HCT116 (cell line): ENCODE data around the gene PSMD3. TPM values are rescaled to one million over a fixed set of nuclear protein-coding genes. Genes with fewer than 3 reads are reported as not detected.

Source experiments
- ATAC-seq: fragments of 200-7000 bp; cut with Tn5 transposase; 2 replicates; pipeline ENCODE4 v1.9.1; 2020; ENCODE audit warnings: mild to moderate bottlenecking, moderate library complexity
- BruUV-seq: library from RNA; stranded (reverse); fragments of 400-500 nt; replicated peaks from 2 replicates; lab custom pipeline; 2021; lab: Mats Ljungman, UMichigan
- CTCF ChIA-PET: fragments of 300-600 bp; sonication (Branson Sonifier 250); formaldehyde crosslinking; loops from one replicate; lab custom pipeline; 2021; ENCODE audit warnings: antibody characterized with exemption; lab: Charles Lee
- POLR2A ChIA-PET: fragments of 300-600, 350-600 bp; sonication (Branson Sonifier 250); formaldehyde crosslinking; loops from one replicate; lab custom pipeline; 2021; ENCODE audit warnings: antibody characterized with exemption; lab: Charles Lee
- RAD21 ChIA-PET, 2 experiments: fragments of 300-600 bp; sonication (Branson Sonifier 250); formaldehyde crosslinking; loops; one replicate each; lab custom pipeline; 2023; ENCODE audit warnings: low total read pairs in 2 of 2; ENCODE audit not compliant: uncharacterized antibody in 2 of 2, unreplicated experiment in 2 of 2, low non-redundant PET in 1 of 2; lab: Charles Lee
- DNase-seq: peaks from one replicate; pipeline ENCODE4 v3.0.0-alpha.2; 2010; ENCODE audit warnings: low read depth, low spot score
- H2AFZ ChIP-seq: fragments of 200-600 bp; shearing (Covaris generic), sonication (generic); 2 replicates; pipeline ENCODE4 v1.6.1; 2017; ENCODE audit warnings: low read depth, mixed run types, mixed read lengths, antibody characterized with exemption, low read length; ENCODE audit not compliant: poor library complexity, severe bottlenecking
- H3K27ac ChIP-seq: 2 replicates; pipeline ENCODE4 v1.5.1; 2012; ENCODE audit warnings: low read depth, low read length
- H3K27me3 ChIP-seq: fragments of 200-600 bp; sonication (generic); 2 replicates; pipeline ENCODE4 v1.6.1; 2016; ENCODE audit warnings: mixed run types, low read length, mixed read lengths; ENCODE audit not compliant: insufficient read depth
- H3K36me3 ChIP-seq, 2 experiments: fragments of 200-500 bp in 1 of 2; fragments of 200-600 bp in 1 of 2; sonication (Bioruptor generic) in 1 of 2; sonication (generic) in 1 of 2; 2 replicates each; pipeline versions ENCODE4 v1.5.1 to v1.6.1; 2014 to 2016; ENCODE audit warnings: low read length in 2 of 2, inconsistent platforms in 1 of 2, mixed read lengths in 1 of 2, mixed run types in 1 of 2; ENCODE audit not compliant: insufficient read depth in 2 of 2, control insufficient read depth in 1 of 2
- H3K4me1 ChIP-seq, 2 experiments: fragments of 200-600 bp in 1 of 2; sonication (generic) in 1 of 2; 2 replicates each; pipeline versions ENCODE4 v1.5.1 to v1.6.1; 2012 to 2017; ENCODE audit warnings: low read length in 2 of 2, inconsistent platforms in 1 of 2, mild to moderate bottlenecking in 1 of 2, mixed read lengths in 1 of 2, mixed run types in 1 of 2, moderate library complexity in 1 of 2; ENCODE audit not compliant: insufficient read depth in 2 of 2, control insufficient read depth in 1 of 2
- H3K4me2 ChIP-seq: fragments of 200-600 bp; sonication (generic); 2 replicates; pipeline ENCODE4 v1.6.1; 2017; ENCODE audit warnings: mixed run types, low read length, mixed read lengths
- H3K4me3 ChIP-seq, 2 experiments: fragments of 200-600 bp in 1 of 2; sonication (generic) in 1 of 2; replicated peaks in 1 of 2; 2 replicates each; pipeline ENCODE4 v1.5.1; 2011 to 2016; ENCODE audit warnings: low read length in 2 of 2, control low read depth in 1 of 2, low read depth in 1 of 2, mild to moderate bottlenecking in 1 of 2, mixed read lengths in 1 of 2, mixed run types in 1 of 2
- H3K79me2 ChIP-seq: fragments of 200-600 bp; sonication (generic); 2 replicates; pipeline ENCODE4 v1.6.1; 2017; ENCODE audit warnings: mild to moderate bottlenecking, mixed run types, low read length, moderate library complexity, mixed read lengths; ENCODE audit not compliant: insufficient read depth
- H3K9ac ChIP-seq: fragments of 200-600 bp; sonication (generic); 2 replicates; pipeline ENCODE4 v1.6.1; 2016; ENCODE audit warnings: low read length, mixed read lengths
- H3K9me2 ChIP-seq: fragments of 200-600 bp; sonication (generic), shearing (Covaris generic); 2 replicates; pipeline ENCODE4 v1.6.1; 2017; ENCODE audit warnings: mixed run types, mild to moderate bottlenecking, moderate library complexity; ENCODE audit not compliant: insufficient read depth
- H3K9me3 ChIP-seq, 2 experiments: fragments of 200-500 bp in 1 of 2; fragments of 200-600 bp in 1 of 2; sonication (Bioruptor generic) in 1 of 2; sonication (generic) in 1 of 2; 2 replicates each; pipeline ENCODE4 v1.6.1; 2014 to 2017; ENCODE audit warnings: low read length in 2 of 2, mixed read lengths in 2 of 2, inconsistent platforms in 1 of 2, low read depth in 1 of 2, mild to moderate bottlenecking in 1 of 2, mixed run types in 1 of 2, moderate library complexity in 1 of 2; ENCODE audit not compliant: control insufficient read depth in 1 of 2, insufficient read depth in 1 of 2
- H4K20me1 ChIP-seq: fragments of 200-600 bp; sonication (generic), shearing (Covaris generic); 2 replicates; pipeline ENCODE4 v1.6.1; 2017; ENCODE audit warnings: mixed run types, mild to moderate bottlenecking, moderate library complexity; ENCODE audit not compliant: insufficient read depth
- CBX3 ChIP-seq: IDR thresholded peaks from 2 replicates; pipeline ENCODE4 v1.6.1; 2012; ENCODE audit warnings: low read depth
- CEBPB ChIP-seq: IDR thresholded peaks from 2 replicates; pipeline ENCODE4 v1.6.1; 2012; ENCODE audit warnings: low read depth
- CTCF ChIP-seq, 3 experiments: fragments of 200-600 bp in 1 of 3; sonication (generic) in 1 of 3; IDR thresholded peaks in 2 of 3; conservative IDR thresholded peaks in 1 of 3; 2 replicates each; pipeline ENCODE4 v1.5.1; 2012 to 2017; ENCODE audit warnings: low read depth in 2 of 3, low read length in 2 of 3, antibody characterized with exemption in 1 of 3, borderline replicate concordance in 1 of 3, control low read depth in 1 of 3, mild to moderate bottlenecking in 1 of 3, mixed read lengths in 1 of 3, mixed run types in 1 of 3, moderate library complexity in 1 of 3; ENCODE audit not compliant: insufficient read depth in 1 of 3
- EGR1 ChIP-seq: IDR thresholded peaks from 2 replicates; pipeline ENCODE4 v1.6.1; 2012; ENCODE audit warnings: low read depth
- ELF1 ChIP-seq: IDR thresholded peaks from 2 replicates; pipeline ENCODE4 v1.6.1; 2012; ENCODE audit warnings: low read depth, borderline replicate concordance
- EZH2 ChIP-seq: fragments of 200-600 bp; sonication (generic); IDR thresholded peaks from 2 replicates; pipeline ENCODE4 v1.6.1; 2017; ENCODE audit warnings: antibody characterized with exemption, mixed run types
- FOSL1 ChIP-seq: IDR thresholded peaks from 2 replicates; pipeline ENCODE4 v1.6.1; 2012; ENCODE audit warnings: low read depth
- POLR2AphosphoS5 ChIP-seq: IDR thresholded peaks from 2 replicates; pipeline ENCODE4 v1.6.1; 2011; ENCODE audit warnings: mild to moderate bottlenecking, low read depth, low read length, moderate library complexity
- RAD21 ChIP-seq: IDR thresholded peaks from 2 replicates; pipeline ENCODE4 v1.6.1; 2012; ENCODE audit warnings: low read depth, mild to moderate bottlenecking
- REST ChIP-seq: IDR thresholded peaks from 2 replicates; pipeline ENCODE4 v1.6.1; 2012; ENCODE audit warnings: low read depth
- SRF ChIP-seq: IDR thresholded peaks from 2 replicates; pipeline ENCODE4 v1.6.1; 2012; ENCODE audit warnings: low read depth
- YY1 ChIP-seq: IDR thresholded peaks from 2 replicates; pipeline ENCODE4 v1.6.1; 2011; ENCODE audit warnings: low read length, low read depth, moderate library complexity, mild to moderate bottlenecking; ENCODE audit not compliant: insufficient replicate concordance; ENCODE audit errors: extremely low read depth
- ZBTB33 ChIP-seq: IDR thresholded peaks from 2 replicates; pipeline ENCODE4 v1.6.1; 2011; ENCODE audit warnings: mild to moderate bottlenecking, low read length, moderate library complexity; ENCODE audit not compliant: insufficient replicate concordance; ENCODE audit errors: extremely low read depth
- ZFX ChIP-seq: fragments of 450-650 bp; IDR thresholded peaks from 2 replicates; pipeline ENCODE4 v1.6.1; 2017
- intact Hi-C: fragments of 100-400 bp; cut with micrococcal nuclease; formaldehyde crosslinking; loops from 2 replicates; pipeline ENCODE4 v1.10.0; 2022
- total RNA-seq: library from RNA; stranded (reverse); gene quantifications from one replicate; pipeline ENCODE4 v1.2.1, GENCODE V29; 2021; ENCODE audit not compliant: unreplicated experiment
- TF ChIP-seq, protein P1 (sequence below): IDR thresholded peaks from 2 replicates; pipeline ENCODE4 v1.6.1; 2012

Gene PSMD3
- total RNA-seq, 1 experiment from 2014 or later = 152 TPM

GRCh38 chr17:39981766-39982375 is 1.3 kb downstream of the PSMD3 start:
- ChIA-PET POLR2A (no interaction called here), CTCF (interaction anchor here (0.6 kb wide), 1 partner anchor 56 kb away, joined by 3 read pairs; no protein-coding TSS in a partner anchor), RAD21 (no interaction called here)
- Histone ChIP-seq H3K79me2 (peaks cover 50% of the 10 kb centered on the region), H3K9me2 (no peaks in the 10 kb centered on the region), H4K20me1 (peaks cover 15% of the 10 kb centered on the region; the same call in 1 of the 2 replicates), H3K27me3 (no peaks in the 10 kb centered on the region), H3K27ac (peak overlapping the region; percentile 94; the same call in 1 of the 2 replicates), H3K9ac (peak overlapping the region; percentile 98), H3K36me3 (peaks cover 17 to 32% of the 10 kb centered on the region in 2 experiments; a peak in 3 of 4 replicates), H3K4me1 (peaks cover 13 to 25% of the 10 kb centered on the region in 2 experiments; a peak in 3 of 4 replicates), H3K4me3 (peak overlapping the region; percentile 90 to 100), H3K4me2 (peak overlapping the region; percentile 96), H3K9me3 (no peaks in the 10 kb centered on the region), H2AFZ (no peak overlapping the region)
- no TSS peak for BruUV-seq
- no peak for ATAC-seq
- DNase-seq = no peak
- TF ChIP-seq ELF1 = no peak
- TF ChIP-seq, protein P1, sequence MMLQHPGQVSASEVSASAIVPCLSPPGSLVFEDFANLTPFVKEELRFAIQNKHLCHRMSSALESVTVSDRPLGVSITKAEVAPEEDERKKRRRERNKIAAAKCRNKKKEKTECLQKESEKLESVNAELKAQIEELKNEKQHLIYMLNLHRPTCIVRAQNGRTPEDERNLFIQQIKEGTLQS = no peak
- no peak for TF ChIP-seq YY1
- no peak for TF ChIP-seq EZH2
- TF ChIP-seq CTCF (IDR thresholded peaks at IDR 0.05 in 2 of 3, conservative IDR thresholded peaks at IDR 0.05 in 1 of 3; ENCODE audit: borderline replicate concordance in 1 of 3, insufficient read depth in 1 of 3, low read depth in 2 of 3, low read length in 2 of 3) = no peak
- no peak for TF ChIP-seq RAD21
- no peak for TF ChIP-seq CEBPB
- no peak for TF ChIP-seq CBX3
- no peak for TF ChIP-seq ZBTB33
- no peak for TF ChIP-seq SRF
- TF ChIP-seq POLR2AphosphoS5 = no peak
- TF ChIP-seq EGR1 = no peak
- no peak for TF ChIP-seq FOSL1
- TF ChIP-seq ZFX = no peak
- TF ChIP-seq REST = no peak
- intact Hi-C loops = loop anchor here (5.0 kb wide), 2 partner anchors 110 to 360 kb away; no protein-coding TSS in a partner anchor
